GM23338 (cell line): Measurements from ENCODE around the gene FOXL1. TPM values are rescaled to one million over a fixed set of nuclear protein-coding genes. Genes with fewer than 3 reads are reported as not detected.
A peak's percentile ranks its signal among the peaks of the same experiment; 100 is the strongest.

ENCODE experiments used
- ATAC-seq: fragments of 200-7000 bp; cut with Tn5 transposase; 3 replicates; pipeline ENCODE4 v1.9.1; 2020
- DNase-seq: peaks from one replicate; pipeline ENCODE4 v3.0.0-alpha.2; 2015; ENCODE audit warnings: low spot score
- H2AFZ ChIP-seq: fragments of 200-600 bp; sonication (generic); 2 replicates; pipeline ENCODE4 v1.8.0; 2016; ENCODE audit warnings: antibody characterized with exemption, mild to moderate bottlenecking, moderate library complexity
- H3F3A ChIP-seq: fragments of 200-600 bp; sonication (generic); replicated peaks from 2 replicates; pipeline ENCODE4 v1.8.0; 2017; ENCODE audit warnings: antibody characterized with exemption, mixed run types, low read depth
- H3K27ac ChIP-seq: fragments of 200-600 bp; sonication (generic); 2 replicates; pipeline ENCODE4 v1.6.1; 2016; ENCODE audit warnings: low read depth
- H3K27me3 ChIP-seq: fragments of 200-600 bp; sonication (generic); 2 replicates; pipeline ENCODE4 v1.8.0; 2016; ENCODE audit warnings: mild to moderate bottlenecking, mixed run types, moderate library complexity; ENCODE audit not compliant: insufficient read depth
- H3K36me3 ChIP-seq: fragments of 200-600 bp; sonication (generic); 2 replicates; pipeline ENCODE4 v1.8.0; 2016; ENCODE audit warnings: mild to moderate bottlenecking; ENCODE audit not compliant: insufficient read depth
- H3K4me1 ChIP-seq: fragments of 200-600 bp; sonication (generic); 2 replicates; pipeline ENCODE4 v1.8.0; 2016; ENCODE audit warnings: mild to moderate bottlenecking, moderate library complexity; ENCODE audit not compliant: insufficient read depth
- H3K4me2 ChIP-seq: fragments of 200-600 bp; sonication (generic); 2 replicates; pipeline ENCODE4 v1.7.1; 2017; ENCODE audit warnings: mixed run types
- H3K4me3 ChIP-seq: fragments of 200-600 bp; sonication (generic); 2 replicates; pipeline ENCODE4 v1.6.1; 2016; ENCODE audit warnings: mixed run types
- H3K79me2 ChIP-seq: fragments of 200-600 bp; sonication (generic); replicated peaks from 2 replicates; pipeline ENCODE4 v1.8.0; 2017; ENCODE audit warnings: mild to moderate bottlenecking; ENCODE audit not compliant: insufficient read depth
- H3K9me2 ChIP-seq: fragments of 200-600 bp; sonication (generic); 2 replicates; pipeline ENCODE4 v1.8.0; 2017; ENCODE audit not compliant: insufficient read depth
- H4K20me1 ChIP-seq: fragments of 200-600 bp; sonication (generic); replicated peaks from 2 replicates; pipeline ENCODE4 v1.8.0; 2017; ENCODE audit warnings: mild to moderate bottlenecking; ENCODE audit not compliant: insufficient read depth
- H3K27ac Mint-ChIP-seq: 2 replicates; pipeline ENCODE4 v1.8.0; 2020; ENCODE audit warnings: inconsistent platforms, mild to moderate bottlenecking, moderate library complexity, mixed read lengths
- H3K27me3 Mint-ChIP-seq: 3 replicates; pipeline ENCODE4 v1.8.0; 2022; ENCODE audit warnings: low read depth, mild to moderate bottlenecking, moderate library complexity, mixed read lengths, inconsistent platforms; ENCODE audit not compliant: insufficient read depth, poor library complexity
- H3K36me3 Mint-ChIP-seq: 3 replicates; pipeline ENCODE4 v1.8.0; 2021; ENCODE audit warnings: low read depth, mild to moderate bottlenecking, inconsistent platforms, moderate library complexity, mixed read lengths
- H3K4me1 Mint-ChIP-seq: 3 replicates; pipeline ENCODE4 v1.8.0; 2020; ENCODE audit warnings: mild to moderate bottlenecking, inconsistent platforms, mixed read lengths
- H3K4me3 Mint-ChIP-seq: 3 replicates; pipeline ENCODE4 v1.8.0; 2021; ENCODE audit warnings: moderate library complexity, mild to moderate bottlenecking, inconsistent platforms, mixed read lengths
- H3K9me3 Mint-ChIP-seq: 3 replicates; pipeline ENCODE4 v1.8.0; 2020; ENCODE audit warnings: moderate library complexity, mild to moderate bottlenecking, inconsistent platforms, mixed read lengths
- CREB1 ChIP-seq: fragments of 250-450 bp; sonication (Bioruptor Pico); IDR thresholded peaks from 2 replicates; pipeline ENCODE4 v1.5.0; 2020; ENCODE audit warnings: low read depth, mild to moderate bottlenecking, moderate library complexity
- EZH2phosphoT487 ChIP-seq: fragments of 200-600 bp; sonication (generic); IDR thresholded peaks from one replicate; pipeline ENCODE4 v1.8.1; 2018; ENCODE audit warnings: antibody characterized with exemption; ENCODE audit not compliant: unreplicated experiment
- NANOG ChIP-seq: IDR thresholded peaks from 2 replicates; pipeline ENCODE4 v1.6.1; 2016; ENCODE audit warnings: antibody characterized with exemption, borderline replicate concordance
- POLR2AphosphoS5 ChIP-seq: IDR thresholded peaks from 2 replicates; pipeline ENCODE4 v1.6.1; 2016; ENCODE audit warnings: antibody characterized with exemption, low read depth
- ZNF114 ChIP-seq: fragments of 250-450 bp; sonication (Bioruptor Pico); IDR thresholded peaks from 2 replicates; pipeline ENCODE4 v1.5.0; 2020; ENCODE audit warnings: mild to moderate bottlenecking, moderate library complexity
- ZNF331 ChIP-seq: fragments of 250-450 bp; sonication (Bioruptor Pico); IDR thresholded peaks from 2 replicates; pipeline ENCODE4 v1.5.0; 2020; ENCODE audit warnings: low read depth, mild to moderate bottlenecking, moderate library complexity
- polyA plus RNA-seq: library from polyadenylated mRNA; unstranded; fragments of >200 nt; fragmentation: Nextera tagmentation; extraction: Ambion mirVana; gene quantifications from 2 replicates; pipeline ENCODE4 v1.2.1, GENCODE V29; 2016
- total RNA-seq: library from RNA; depleted of rRNA; stranded (reverse); fragments of >200 nt; shearing (Covaris generic); gene quantifications from 2 replicates; pipeline ENCODE4 v1.2.3, GENCODE V29; 2014
- TF ChIP-seq, protein P1 (sequence below): IDR thresholded peaks from 2 replicates; pipeline ENCODE4 v1.6.1; 2016; ENCODE audit warnings: antibody characterized with exemption
- TF ChIP-seq, protein P2 (sequence below): fragments of 250-450 bp; sonication (Bioruptor Pico); IDR thresholded peaks from 2 replicates; pipeline ENCODE4 v1.5.0; 2020; ENCODE audit warnings: mild to moderate bottlenecking, moderate library complexity

Gene FOXL1
- total and polyA plus RNA-seq, 2 experiments from 2014 or later: 0.31 TPM; not detected in 1

DNA sequence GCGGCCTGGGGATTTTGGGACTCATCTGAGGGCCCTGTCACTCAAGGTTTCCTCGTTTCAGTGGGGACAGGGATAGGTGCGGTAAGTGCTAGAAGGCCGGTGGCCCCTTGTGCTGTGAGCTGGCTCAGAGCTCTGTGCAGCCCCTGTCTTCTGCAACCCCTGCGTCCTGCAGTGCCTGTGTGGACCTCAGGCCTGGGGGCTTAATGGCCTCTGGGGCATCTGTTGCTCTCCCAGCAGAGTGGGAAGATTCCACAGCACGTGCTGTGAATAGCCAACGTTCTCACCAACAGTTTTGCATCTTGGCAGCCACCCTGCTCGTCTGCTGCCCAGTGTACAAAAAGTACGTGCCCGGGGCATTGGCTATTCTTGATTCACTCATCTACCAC, 6.8 kb upstream of the FOXL1 start:
- H3K27me3 Mint-ChIP-seq: peaks cover 92% of the 10 kb centered on the region
- H3K4me1 ChIP-seq: peaks cover 67% of the 10 kb centered on the region
- H3K4me3 Mint-ChIP-seq: 0 out of 3 replicates have a peak overlapping the region, but pooled peaks have one; percentile 47
- H3K27ac Mint-ChIP-seq: no peak overlapping the region
- ATAC-seq: no peak
- no peak for TF ChIP-seq CREB1 (CRISPR knock-in tag)
- TF ChIP-seq, protein P1, sequence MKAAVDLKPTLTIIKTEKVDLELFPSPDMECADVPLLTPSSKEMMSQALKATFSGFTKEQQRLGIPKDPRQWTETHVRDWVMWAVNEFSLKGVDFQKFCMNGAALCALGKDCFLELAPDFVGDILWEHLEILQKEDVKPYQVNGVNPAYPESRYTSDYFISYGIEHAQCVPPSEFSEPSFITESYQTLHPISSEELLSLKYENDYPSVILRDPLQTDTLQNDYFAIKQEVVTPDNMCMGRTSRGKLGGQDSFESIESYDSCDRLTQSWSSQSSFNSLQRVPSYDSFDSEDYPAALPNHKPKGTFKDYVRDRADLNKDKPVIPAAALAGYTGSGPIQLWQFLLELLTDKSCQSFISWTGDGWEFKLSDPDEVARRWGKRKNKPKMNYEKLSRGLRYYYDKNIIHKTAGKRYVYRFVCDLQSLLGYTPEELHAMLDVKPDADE: no peak
- TF ChIP-seq POLR2AphosphoS5: no peak
- TF ChIP-seq ZNF114 (CRISPR knock-in tag): no peak
- TF ChIP-seq NANOG: no peak
- TF ChIP-seq, protein P2, sequence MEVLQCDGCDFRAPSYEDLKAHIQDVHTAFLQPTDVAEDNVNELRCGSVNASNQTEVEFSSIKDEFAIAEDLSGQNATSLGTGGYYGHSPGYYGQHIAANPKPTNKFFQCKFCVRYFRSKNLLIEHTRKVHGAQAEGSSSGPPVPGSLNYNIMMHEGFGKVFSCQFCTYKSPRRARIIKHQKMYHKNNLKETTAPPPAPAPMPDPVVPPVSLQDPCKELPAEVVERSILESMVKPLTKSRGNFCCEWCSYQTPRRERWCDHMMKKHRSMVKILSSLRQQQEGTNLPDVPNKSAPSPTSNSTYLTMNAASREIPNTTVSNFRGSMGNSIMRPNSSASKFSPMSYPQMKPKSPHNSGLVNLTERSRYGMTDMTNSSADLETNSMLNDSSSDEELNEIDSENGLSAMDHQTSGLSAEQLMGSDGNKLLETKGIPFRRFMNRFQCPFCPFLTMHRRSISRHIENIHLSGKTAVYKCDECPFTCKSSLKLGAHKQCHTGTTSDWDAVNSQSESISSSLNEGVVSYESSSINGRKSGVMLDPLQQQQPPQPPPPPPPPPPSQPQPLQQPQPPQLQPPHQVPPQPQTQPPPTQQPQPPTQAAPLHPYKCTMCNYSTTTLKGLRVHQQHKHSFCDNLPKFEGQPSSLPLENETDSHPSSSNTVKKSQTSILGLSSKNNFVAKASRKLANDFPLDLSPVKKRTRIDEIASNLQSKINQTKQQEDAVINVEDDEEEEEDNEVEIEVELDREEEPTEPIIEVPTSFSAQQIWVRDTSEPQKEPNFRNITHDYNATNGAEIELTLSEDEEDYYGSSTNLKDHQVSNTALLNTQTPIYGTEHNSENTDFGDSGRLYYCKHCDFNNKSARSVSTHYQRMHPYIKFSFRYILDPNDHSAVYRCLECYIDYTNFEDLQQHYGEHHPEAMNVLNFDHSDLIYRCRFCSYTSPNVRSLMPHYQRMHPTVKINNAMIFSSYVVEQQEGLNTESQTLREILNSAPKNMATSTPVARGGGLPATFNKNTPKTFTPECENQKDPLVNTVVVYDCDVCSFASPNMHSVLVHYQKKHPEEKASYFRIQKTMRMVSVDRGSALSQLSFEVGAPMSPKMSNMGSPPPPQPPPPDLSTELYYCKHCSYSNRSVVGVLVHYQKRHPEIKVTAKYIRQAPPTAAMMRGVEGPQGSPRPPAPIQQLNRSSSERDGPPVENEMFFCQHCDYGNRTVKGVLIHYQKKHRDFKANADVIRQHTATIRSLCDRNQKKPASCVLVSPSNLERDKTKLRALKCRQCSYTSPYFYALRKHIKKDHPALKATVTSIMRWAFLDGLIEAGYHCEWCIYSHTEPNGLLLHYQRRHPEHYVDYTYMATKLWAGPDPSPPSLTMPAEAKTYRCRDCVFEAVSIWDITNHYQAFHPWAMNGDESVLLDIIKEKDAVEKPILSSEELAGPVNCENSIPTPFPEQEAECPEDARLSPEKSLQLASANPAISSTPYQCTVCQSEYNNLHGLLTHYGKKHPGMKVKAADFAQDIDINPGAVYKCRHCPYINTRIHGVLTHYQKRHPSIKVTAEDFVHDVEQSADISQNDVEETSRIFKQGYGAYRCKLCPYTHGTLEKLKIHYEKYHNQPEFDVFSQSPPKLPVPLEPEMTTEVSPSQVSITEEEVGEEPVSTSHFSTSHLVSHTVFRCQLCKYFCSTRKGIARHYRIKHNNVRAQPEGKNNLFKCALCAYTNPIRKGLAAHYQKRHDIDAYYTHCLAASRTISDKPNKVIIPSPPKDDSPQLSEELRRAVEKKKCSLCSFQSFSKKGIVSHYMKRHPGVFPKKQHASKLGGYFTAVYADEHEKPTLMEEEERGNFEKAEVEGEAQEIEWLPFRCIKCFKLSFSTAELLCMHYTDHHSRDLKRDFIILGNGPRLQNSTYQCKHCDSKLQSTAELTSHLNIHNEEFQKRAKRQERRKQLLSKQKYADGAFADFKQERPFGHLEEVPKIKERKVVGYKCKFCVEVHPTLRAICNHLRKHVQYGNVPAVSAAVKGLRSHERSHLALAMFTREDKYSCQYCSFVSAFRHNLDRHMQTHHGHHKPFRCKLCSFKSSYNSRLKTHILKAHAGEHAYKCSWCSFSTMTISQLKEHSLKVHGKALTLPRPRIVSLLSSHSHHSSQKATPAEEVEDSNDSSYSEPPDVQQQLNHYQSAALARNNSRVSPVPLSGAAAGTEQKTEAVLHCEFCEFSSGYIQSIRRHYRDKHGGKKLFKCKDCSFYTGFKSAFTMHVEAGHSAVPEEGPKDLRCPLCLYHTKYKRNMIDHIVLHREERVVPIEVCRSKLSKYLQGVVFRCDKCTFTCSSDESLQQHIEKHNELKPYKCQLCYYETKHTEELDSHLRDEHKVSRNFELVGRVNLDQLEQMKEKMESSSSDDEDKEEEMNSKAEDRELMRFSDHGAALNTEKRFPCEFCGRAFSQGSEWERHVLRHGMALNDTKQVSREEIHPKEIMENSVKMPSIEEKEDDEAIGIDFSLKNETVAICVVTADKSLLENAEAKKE (CRISPR knock-in tag): no peak
- TF ChIP-seq EZH2phosphoT487: no peak
- no peak for TF ChIP-seq ZNF331 (CRISPR knock-in tag)
- no peaks in the 10 kb centered on the region for H3K36me3 Mint-ChIP-seq
- no peaks in the 10 kb centered on the region for H3K36me3 ChIP-seq
- no peak overlapping the region for H3K27ac ChIP-seq
- peaks cover 98% of the 10 kb centered on the region for H3K27me3 ChIP-seq
- no peaks in the 10 kb centered on the region for H3K79me2 ChIP-seq
- no peaks in the 10 kb centered on the region; the same call in 1 of the 2 replicates for H3F3A ChIP-seq
- H4K20me1 ChIP-seq: peaks cover 22% of the 10 kb centered on the region
- peak overlapping the region; percentile 38; the same call in 1 of the 2 replicates for H3K4me3 ChIP-seq
- H3K4me2 ChIP-seq: peak overlapping the region; percentile 61
- no peaks in the 10 kb centered on the region for H3K9me2 ChIP-seq
- peaks cover 5% of the 10 kb centered on the region; the same call in 1 of the 3 replicates for H3K9me3 Mint-ChIP-seq
- H3K4me1 Mint-ChIP-seq: peaks cover 56% of the 10 kb centered on the region
- no peak for DNase-seq
- no peak overlapping the region for H2AFZ ChIP-seq
